ENCODE results near the gene ADCY5.

The ADCY5 gene

DNA sequence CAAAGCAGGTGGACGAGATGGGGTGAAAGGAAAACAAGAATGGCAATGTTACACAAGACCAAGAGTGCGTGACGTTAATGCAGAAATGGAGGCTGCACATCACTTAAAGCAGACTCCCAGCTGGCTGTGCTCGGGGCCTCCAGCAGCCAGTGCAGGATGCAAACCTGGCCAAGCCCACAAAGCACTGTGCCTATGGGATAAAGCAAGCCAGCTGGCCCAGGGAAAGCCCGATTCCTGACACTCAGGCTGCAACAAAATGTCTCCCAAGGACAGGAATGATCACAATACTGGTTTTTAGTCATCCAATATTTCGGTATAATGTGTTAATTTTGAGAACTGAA lies 161.0 kb downstream of the ADCY5 start:
- H3K4me3 ChIP-seq (ENCODE audit: low read depth, low read length), result no peak overlapping the region
- DNase-seq (ENCODE audit: low read depth), result no peak
- TF ChIP-seq, protein P1, sequence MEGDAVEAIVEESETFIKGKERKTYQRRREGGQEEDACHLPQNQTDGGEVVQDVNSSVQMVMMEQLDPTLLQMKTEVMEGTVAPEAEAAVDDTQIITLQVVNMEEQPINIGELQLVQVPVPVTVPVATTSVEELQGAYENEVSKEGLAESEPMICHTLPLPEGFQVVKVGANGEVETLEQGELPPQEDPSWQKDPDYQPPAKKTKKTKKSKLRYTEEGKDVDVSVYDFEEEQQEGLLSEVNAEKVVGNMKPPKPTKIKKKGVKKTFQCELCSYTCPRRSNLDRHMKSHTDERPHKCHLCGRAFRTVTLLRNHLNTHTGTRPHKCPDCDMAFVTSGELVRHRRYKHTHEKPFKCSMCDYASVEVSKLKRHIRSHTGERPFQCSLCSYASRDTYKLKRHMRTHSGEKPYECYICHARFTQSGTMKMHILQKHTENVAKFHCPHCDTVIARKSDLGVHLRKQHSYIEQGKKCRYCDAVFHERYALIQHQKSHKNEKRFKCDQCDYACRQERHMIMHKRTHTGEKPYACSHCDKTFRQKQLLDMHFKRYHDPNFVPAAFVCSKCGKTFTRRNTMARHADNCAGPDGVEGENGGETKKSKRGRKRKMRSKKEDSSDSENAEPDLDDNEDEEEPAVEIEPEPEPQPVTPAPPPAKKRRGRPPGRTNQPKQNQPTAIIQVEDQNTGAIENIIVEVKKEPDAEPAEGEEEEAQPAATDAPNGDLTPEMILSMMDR (conservative IDR thresholded peaks at IDR 0.05; ENCODE audit: low read depth, low read length), result no peak

DNA sequence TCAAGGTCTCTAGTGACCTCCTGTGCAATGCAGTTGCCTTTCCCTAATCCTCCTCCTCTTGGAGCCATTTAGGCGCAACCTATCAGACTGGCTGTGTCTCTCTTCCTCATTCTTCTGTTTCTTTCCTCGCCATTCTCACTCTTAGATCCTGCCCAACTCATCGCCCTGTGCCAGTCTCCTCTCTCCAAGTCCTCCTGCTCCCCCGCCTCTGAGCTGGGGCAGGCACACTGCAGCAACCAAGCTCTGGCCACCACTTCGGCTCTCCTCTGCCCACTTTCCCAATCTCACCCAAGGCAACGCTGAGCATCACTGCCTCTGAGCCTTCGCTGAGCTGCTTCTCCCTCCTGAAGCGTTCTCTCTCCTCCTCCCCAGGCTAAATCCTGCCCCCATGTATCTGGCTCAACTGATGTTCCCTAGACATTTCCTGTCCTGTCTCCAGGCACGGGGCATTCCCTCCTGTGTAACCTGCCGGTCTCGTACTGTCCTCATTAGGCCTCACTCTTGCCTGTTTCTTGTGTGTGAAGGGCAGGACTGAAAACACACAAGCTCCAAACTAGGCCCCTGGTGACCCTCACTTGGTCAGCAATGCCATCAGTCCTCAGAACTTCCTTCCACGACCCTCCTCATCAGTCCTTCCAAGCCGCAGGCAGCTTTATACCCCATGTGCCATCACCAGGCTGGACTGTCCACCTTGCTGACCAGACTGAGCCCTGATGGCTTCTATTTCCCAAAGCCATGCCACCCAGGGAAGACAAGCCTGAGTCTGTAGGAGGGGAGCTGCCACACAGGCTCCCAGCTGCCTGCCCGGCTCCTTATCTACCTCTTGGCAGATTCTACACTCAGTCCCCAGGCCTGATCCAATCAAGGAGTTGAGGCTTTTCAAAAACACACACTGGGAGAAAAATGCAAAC lies 161.6 kb downstream of the ADCY5 start:
- TF ChIP-seq, protein P1 (conservative IDR thresholded peaks at IDR 0.05; ENCODE audit: low read depth, low read length), result no peak
- H3K4me3 ChIP-seq (ENCODE audit: low read depth, low read length), result no peak overlapping the region

DNA sequence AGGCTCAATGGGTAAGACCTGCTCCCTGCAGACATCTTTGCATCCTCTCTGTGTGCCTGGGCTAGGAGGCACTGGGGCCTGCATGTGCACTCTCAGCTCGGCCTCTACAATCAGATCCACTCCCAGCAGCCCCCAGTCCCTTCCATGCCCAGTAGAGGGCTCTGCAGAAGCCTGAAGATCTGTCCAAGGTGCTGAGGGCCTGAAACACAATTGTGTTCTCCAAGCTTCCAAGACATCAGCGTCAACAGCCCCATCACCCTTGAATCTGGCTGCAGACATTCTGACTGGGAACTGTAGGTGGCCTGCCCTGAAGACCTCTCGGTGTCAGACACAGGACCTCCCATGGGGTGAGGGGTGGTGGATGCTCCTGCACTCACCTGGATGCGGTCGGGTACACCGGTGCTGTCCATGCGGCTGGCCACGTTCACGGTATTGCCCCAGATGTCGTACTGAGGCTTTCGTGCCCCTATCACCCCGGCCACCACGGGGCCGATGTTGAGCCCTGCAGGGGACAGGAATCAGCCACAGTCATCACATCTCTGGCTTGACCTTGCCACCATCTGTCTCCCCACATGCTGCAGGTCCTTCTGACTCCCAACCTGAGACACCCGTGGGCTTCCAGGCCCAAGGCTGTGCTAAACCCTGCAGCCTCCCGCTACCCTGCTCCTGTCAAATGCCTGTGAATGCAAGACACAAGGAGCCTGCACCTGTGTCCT lies 162.4 kb downstream of the ADCY5 start:
- H3K4me3 ChIP-seq (ENCODE audit: low read depth, low read length), result no peak overlapping the region
- TF ChIP-seq, protein P1 (conservative IDR thresholded peaks at IDR 0.05; ENCODE audit: low read depth, low read length), result peak; percentile 97
- DNase-seq (ENCODE audit: low read depth), result peak; percentile 86

More for the DNA sequence above, 161.6 kb downstream of the ADCY5 start:
- DNase-seq (ENCODE audit: low read depth), result no peak

DNA sequence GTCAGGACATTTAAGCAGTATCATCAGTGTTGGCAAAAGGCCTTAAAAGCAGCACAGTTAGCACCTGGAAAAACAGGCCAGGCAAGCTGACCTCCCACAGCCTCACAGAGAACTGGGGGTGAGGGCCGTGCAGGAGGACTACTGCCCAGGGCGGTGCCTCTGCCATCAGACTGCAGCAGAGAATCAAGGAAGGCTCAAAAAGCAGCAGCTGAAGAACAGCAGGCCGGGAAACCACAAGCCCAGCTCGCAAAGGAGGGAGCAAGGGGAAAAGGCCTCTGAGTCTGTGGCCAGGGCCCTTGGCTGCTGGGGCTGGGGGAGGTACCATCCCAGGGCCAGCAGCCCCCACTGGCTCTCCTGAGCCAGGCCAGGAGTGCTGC lies 163.0 kb downstream of the ADCY5 start:
- H3K4me3 ChIP-seq (ENCODE audit: low read depth, low read length), result no peak overlapping the region
- TF ChIP-seq, protein P1 (conservative IDR thresholded peaks at IDR 0.05; ENCODE audit: low read depth, low read length), result no peak
- DNase-seq (ENCODE audit: low read depth), result no peak

DNA sequence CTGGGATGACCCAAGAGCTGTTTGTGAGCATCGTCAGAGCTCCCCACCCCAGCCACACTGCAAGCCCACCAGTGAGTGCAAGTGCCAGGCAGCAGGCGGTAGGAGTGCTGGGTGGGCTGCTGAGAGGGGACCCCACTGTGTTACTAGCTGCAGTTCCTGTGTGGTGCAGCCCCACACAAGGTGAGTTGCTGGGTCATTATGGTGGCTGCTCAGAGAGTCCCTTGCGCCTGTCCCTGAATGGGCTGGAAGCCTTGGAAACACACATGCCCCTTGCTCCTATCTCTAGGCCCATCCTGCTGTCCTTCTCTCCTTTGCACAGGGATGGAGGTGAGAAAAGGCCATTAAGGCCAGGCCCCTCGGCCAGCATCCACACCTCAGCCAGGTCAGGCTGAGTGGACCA lies 163.4 kb downstream of the ADCY5 start:
- no peak for DNase-seq (ENCODE audit: low read depth)
- TF ChIP-seq, protein P1 (conservative IDR thresholded peaks at IDR 0.05; ENCODE audit: low read depth, low read length), result no peak

DNA sequence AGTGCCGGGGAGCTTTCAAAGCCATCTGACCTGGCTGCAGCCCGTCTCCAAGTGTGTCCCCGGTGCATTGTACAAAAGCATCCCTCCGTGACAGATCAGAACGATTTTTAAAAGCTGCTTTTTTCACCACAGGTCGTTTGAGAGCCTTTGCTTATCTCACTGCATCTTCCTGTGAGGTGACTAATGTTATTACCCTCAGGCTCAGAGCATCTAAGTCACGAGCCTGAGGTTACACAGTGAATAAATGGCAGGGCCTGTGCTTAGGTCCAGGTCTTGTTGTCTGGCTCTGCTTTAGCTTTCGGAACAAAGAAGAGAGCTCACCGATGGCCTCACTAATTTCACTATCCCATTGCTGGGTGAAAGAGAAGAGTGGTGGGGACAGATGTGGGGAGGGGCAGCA lies 163.8 kb downstream of the ADCY5 start:
- TF ChIP-seq, protein P1 (conservative IDR thresholded peaks at IDR 0.05; ENCODE audit: low read depth, low read length), result no peak
- H3K4me3 ChIP-seq (ENCODE audit: low read depth, low read length), result no peak overlapping the region
- DNase-seq (ENCODE audit: low read depth), result no peak

More for the DNA sequence above, 163.4 kb downstream of the ADCY5 start:
- no peak overlapping the region for H3K4me3 ChIP-seq (ENCODE audit: low read depth, low read length)
